ENCODE measurements around the gene KLHL6.
"Not testable (repeated sequence)": the region's sequence is repeated elsewhere in the genome, so short reads cannot be mapped to it uniquely, and the experiment has no call there.

The KLHL6 gene

GRCh38 chr3:183555541-183556081 lies at the start of gene KLHL6:
TSS of gene KLHL6 (minus strand) at chr3:183555706. CDS start at chr3:183555653, 53 bp downstream.
- DNase-seq, result no peak

- DNase-seq, result no peak
These were observed 42.5 kb upstream of the KLHL6 start for GRCh38 chr3:183597959-183598358.

- DNase-seq, result no peak
These were observed 39.1 kb upstream of the KLHL6 start for GRCh38 chr3:183594636-183595035.

GRCh38 chr3:183592821-183593220 lies 37.3 kb upstream of the KLHL6 start:
- no peak for DNase-seq

- DNase-seq, result no peak
These were observed 36.5 kb upstream of the KLHL6 start for GRCh38 chr3:183591881-183592521.

GRCh38 chr3:183590442-183590841 lies 34.9 kb upstream of the KLHL6 start:
- DNase-seq, result no peak

- no peak for DNase-seq
These were observed 31.8 kb upstream of the KLHL6 start for GRCh38 chr3:183587336-183587735.

- no peak for DNase-seq
These were observed 31.0 kb upstream of the KLHL6 start for GRCh38 chr3:183586477-183586876.

GRCh38 chr3:183584914-183585280 lies 29.4 kb upstream of the KLHL6 start:
- no peak for DNase-seq

- no peak for DNase-seq
These were observed 28.9 kb upstream of the KLHL6 start for GRCh38 chr3:183584246-183584913.

- no peak for DNase-seq
These were observed 28.1 kb upstream of the KLHL6 start for GRCh38 chr3:183583331-183584245.

- DNase-seq, result no peak
These were observed 26.7 kb upstream of the KLHL6 start for GRCh38 chr3:183582161-183582560.

GRCh38 chr3:183581496-183582155 lies 26.1 kb upstream of the KLHL6 start:
- DNase-seq, result no peak

- no peak for DNase-seq
These were observed 24.7 kb upstream of the KLHL6 start for GRCh38 chr3:183579967-183580900.

GRCh38 chr3:183578179-183578578 lies 22.7 kb upstream of the KLHL6 start:
- no peak for DNase-seq

- DNase-seq, result no peak
These were observed 21.8 kb upstream of the KLHL6 start for GRCh38 chr3:183577346-183577745.

- DNase-seq, result no peak
These were observed 21.1 kb upstream of the KLHL6 start for GRCh38 chr3:183576487-183577107.

- DNase-seq, result no peak
These were observed 17.4 kb upstream of the KLHL6 start for GRCh38 chr3:183572935-183573334.

- DNase-seq, result not testable (repeated sequence)
These were observed 14.7 kb upstream of the KLHL6 start for GRCh38 chr3:183570191-183570590.

GRCh38 chr3:183566880-183567279 lies 11.4 kb upstream of the KLHL6 start:
- DNase-seq, result no peak

GRCh38 chr3:183564046-183564445 lies 8.5 kb upstream of the KLHL6 start:
- no peak for DNase-seq
